Superior temporal gyrus (tissue), 1 donor: ENCODE results near the gene MYO15B.

Experiments used
- DNase-seq: peaks from one replicate; pipeline ENCODE4 v3.0.0-alpha.2; 2016; ENCODE audit errors: extremely low spot score

Gene MYO15B

DNA sequence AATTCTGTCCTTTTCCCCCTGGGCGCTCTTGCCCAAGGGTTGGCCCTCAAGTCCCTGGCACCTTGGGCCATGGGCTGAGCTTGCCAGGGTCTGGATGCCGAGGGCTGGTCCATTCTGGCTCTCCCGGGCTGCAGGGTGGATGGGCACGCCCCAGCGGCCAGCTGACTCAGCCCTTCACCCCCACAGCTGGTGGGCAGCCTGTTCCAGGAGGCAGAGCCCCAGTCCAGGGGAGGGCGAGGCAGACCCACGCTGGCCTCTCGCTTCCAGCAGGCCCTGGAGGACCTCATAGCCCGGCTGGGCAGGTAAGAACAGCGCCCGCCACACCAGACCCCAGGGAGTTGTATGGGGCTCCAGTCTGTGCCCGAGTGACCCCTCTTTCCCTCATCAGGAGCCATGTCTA lies 15.0 kb downstream of the MYO15B start:
- DNase-seq, result no peak

DNA sequence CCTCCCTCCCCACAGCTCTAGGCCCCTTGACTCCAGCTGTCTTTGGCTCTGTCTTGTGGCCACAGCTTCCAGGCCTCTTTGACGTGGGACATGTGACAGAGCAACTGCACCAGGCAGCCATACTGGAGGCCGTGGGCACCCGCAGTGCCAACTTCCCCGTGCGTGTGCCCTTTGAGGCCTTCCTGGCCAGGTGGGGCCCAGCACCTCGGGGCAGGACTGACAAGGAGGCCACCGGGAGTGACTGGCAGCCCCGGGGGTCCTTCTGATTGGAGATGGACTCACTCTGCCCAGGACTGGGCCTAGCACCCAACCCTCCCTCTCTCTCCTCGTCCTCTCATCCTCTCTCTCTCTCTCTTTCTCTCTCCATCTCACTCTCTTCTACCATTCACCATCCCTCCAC lies 15.5 kb downstream of the MYO15B start:
- no peak for DNase-seq

DNA sequence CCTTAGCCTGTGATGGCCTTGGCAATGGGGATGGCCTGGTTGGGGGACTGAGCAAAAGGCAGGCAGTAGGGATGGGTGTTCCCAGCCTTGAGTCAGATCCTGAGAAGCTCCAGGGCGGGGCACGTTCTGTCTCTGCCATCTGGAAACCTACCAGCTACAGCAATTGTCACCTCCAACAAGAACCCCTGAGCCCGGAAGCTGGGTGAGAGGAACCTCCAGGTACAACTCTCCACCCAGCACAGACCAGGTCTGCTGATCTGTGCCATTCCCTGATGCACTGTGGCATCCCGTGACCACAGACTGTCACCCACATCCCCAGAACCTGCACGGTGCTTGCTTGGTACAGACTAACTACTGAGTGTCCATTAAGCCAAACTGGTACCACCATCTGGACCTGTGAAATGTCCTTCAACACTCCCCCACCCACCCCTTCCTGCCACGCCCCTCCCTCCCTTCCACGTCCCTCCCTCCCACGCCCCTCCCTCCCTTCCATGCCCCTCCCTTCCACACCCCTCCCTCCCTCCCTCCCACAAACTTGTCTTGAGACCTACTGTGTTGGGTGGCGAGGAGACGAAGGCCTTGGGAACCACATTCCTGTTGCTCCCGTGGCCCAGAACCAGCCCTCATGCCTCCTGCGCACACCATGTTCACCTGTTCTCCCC lies 16.6 kb downstream of the MYO15B start:
- no peak for DNase-seq

DNA sequence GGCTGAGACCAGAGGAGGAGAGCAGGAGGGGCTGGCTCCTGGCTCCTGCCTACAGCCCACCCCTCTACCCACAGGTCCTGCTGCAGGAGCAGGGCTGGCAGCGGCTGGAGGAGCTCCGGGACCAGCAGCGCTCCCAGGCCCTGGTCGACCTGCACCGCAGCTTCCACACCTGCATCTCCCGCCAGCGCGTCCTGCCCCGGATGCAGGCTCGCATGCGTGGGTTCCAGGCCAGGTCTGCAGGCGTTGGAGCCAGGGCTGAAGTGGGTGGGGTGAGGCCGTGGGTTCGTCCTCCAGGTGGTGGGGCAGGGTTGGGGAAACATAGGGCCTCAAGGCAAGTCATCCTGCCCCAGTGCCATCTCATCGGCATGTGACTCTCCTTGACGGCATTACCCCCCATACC lies 18.2 kb downstream of the MYO15B start:
- no peak for DNase-seq

DNA sequence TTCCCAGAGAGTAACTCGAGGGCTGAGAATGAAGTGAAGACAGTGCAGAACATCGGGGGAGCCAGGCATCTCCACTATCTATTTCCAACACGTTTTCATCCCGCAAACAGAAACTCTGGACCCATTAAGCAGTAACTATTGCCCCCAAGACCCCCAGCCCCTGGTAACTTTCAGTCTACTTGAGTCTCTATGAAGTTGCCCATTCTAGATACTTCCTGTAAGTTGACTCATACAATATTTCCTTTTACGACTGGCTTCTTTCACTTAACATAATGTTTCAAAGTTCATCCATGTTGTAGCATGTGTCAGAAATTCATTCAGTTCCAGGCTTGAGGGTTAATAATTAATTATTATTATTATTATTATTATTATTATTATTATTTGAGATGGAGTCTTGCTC lies 19.5 kb downstream of the MYO15B start:
- no peak for DNase-seq

DNA sequence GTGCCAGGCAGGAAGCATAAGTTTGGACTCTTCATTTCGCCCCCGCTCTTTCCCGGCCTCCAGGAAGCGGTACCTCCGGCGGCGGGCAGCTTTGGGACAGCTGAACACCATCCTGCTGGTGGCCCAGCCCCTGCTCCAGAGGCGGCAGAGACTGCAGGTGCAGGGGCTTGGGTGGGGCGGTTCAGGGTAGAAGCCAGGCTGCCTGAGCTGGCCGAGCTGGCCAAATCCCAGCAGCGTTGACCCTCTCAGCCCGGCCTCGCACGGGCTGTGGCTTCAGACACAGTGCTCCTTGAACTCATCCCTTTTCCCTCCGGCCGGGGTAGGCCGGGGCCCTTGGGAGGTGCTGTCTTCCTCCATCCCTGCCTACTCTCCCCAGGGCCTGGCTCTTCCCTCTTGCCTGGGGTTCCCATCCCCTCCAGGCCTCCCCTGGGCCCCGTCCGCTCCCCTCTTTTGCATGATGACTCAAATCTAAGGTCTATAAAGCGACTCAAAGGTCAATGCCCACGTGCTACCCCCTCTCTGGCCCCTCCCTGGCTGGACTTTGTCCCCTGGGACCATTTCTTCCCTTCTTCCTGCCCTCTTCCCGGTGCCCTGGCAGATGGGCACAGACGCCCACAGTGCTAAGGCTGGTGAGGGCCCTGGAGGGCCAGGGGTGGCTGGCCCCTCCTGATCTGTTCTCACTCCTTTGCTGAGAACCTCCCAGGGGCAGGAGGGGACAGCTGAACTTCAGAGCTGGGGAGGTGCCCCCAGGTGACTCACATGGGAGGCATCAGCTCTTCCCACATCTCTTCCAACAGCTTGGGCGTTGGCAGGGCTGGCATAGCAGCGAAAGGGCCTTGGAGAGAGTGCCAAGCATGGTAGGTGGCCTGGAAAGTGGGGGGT lies 22.7 kb downstream of the MYO15B start:
- DNase-seq, result no peak

DNA sequence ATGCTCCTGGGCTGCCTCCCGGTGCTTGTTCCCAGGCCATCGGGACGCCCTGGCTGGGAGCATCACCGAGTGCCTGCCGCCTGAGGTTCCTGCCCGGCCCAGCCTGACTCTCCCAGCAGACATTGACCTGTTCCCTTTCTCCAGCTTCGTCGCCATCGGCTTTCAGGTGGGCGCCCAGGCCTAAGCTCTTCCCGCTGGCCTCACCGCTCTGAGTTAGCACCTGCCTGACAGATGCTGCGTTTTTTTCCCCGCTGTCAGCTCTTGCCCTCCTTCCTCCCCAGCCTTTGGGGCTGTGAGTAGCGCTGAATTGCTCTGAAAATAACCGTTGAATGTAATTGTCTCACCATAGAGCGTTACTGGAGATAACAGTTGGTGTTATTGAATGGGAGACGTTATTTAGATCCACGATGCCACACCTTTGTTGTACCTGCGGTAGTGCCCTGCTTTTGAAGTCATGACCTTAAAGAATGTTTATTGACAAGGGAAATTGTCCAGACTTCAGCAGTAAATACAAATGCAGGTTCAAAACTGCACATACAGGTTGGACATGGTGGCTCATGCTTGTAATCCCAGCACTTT lies 24.3 kb downstream of the MYO15B start:
- no peak for DNase-seq

DNA sequence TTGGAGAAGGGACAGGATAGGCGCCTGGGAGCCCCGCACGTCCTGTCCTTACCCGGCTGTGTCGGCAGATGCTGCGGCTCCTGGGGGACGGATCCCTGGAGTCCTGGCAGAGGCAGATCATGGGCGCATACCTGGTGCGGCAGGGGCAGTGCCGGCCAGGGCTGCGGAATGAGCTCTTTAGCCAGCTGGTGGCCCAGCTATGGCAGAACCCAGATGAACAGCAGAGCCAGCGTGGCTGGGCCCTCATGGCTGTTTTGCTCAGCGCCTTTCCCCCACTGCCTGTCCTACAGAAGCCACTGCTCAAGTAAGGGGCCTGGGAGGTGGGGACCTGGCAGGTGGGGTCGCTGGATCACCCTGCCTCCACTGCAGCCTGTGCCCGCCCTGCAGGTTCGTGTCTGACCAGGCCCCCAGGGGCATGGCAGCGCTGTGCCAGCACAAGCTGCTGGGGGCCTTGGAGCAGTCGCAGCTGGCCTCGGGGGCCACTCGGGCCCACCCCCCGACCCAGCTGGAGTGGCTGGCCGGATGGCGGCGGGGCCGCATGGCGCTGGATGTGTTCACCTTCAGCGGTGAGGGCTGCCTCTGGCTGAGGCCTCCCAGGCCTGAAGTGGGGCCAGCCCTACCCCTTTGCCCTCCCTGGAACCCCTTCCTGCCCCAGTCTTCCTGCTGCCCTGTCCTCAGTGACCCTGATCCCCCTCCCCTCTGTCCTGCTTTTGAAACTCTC lies 25.5 kb downstream of the MYO15B start:
- no peak for DNase-seq

DNA sequence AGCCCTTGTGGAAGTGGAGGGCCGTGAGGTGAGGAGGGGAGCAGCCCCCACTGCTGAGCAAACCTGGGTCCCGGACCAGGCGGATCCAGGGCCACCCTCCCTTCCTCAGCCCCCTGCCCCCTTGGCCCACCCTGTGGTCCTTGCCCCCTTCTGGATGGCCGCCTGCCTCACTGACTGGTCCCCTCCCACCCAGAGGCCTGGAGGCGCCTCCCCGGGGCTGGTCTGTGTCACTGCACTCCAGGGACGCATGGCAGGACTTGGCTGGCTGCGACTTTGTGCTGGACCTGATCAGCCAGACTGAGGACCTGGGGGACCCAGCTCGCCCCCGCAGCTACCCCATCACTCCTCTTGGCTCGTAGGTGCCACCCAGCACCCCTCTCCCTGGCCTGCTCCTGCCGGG lies 26.4 kb downstream of the MYO15B start:
- no peak for DNase-seq

DNA sequence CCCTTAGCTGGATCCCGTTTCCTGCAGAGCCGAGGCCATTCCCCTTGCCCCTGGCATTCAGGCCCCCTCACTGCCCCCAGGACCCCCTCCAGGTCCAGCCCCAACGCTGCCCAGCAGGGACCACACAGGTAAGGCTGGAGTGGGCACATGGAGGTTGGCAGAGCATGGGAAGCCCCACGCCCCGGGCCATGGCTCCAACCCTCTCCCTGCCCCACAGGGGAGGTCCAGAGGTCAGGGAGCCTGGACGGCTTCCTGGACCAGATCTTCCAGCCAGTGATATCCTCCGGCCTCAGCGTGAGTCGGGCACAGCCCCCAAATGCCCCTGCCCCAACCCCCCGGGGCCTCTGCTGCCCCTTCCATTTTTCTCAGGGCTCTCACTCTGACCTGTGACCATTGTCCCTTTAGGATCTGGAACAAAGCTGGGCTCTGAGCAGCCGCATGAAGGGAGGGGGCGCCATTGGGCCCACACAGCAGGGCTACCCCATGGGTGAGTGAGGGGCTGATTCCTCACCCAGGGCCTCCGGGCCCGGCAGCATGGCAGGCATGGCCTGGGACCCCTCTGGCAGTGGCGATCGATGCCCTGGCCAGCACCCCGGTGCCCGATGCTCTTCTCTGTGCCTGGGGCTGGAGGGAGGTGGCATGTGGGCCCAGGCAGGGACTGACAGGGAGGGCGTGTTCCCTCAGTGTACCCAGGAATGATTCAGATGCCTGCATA lies 27.1 kb downstream of the MYO15B start:
- no peak for DNase-seq

DNA sequence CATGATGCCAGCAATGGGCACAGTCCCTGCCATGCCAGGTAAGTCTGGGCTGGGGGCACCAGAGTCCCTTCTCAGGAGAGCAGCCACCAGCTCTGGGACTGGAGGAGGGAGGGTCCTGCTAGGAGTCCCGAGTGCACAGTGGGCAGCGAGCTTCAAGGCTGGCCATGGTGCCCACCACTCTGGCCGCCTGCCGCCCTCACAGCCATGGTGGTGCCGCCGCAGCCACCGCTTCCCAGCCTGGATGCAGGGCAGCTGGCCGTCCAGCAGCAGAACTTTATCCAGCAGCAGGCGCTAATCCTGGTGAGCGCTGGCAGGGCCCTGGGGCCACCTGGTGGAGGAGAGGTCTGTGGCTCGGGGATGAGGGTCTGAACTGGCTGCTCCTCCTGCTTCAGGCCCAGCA lies 27.7 kb downstream of the MYO15B start:
- DNase-seq, result no peak

DNA sequence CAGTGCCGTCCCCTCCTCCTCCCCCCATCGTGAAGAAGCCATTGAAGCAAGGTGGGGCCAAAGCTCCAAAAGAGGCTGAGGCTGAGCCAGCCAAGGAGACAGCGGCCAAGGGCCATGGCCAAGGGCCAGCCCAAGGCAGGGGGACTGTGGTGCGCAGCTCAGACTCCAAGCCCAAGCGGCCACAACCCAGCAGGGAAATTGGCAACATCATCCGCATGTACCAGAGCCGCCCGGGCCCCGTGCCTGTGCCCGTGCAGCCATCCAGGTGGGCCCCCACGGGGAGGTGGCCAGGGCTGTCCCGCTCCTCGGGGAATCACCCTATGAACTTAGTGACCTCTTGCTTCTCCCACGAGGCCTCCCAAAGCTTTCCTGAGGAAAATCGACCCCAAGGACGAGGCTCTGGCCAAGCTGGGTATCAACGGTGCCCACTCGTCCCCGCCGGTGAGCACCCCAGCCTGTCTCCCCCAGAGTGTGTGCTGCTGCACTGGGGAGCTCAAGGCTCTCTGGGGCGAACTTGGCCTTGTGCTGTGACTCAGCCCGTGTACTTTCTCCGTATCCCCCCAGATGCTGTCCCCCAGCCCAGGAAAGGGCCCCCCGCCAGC lies 29.0 kb downstream of the MYO15B start:
- DNase-seq, result no peak

DNA sequence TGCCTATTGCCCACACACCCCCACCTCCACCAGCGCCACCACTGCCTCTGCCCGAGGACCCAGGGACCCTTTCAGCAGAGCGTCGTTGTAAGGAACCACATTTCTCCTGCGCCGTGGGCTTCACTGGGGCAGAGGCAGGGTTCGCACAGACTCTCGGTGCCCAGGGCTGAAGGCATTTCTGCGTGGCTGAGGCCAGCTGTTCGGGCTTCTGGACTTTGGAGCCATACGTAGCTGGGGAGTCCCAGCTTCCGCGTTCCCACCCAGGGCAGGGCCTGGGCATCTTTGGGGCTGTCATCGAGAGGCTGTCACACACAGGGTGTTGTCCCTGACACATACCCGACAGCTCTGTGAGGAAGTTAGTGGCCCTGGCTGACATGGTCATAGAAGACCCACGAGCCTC lies 29.6 kb downstream of the MYO15B start:
- no peak for DNase-seq

DNA sequence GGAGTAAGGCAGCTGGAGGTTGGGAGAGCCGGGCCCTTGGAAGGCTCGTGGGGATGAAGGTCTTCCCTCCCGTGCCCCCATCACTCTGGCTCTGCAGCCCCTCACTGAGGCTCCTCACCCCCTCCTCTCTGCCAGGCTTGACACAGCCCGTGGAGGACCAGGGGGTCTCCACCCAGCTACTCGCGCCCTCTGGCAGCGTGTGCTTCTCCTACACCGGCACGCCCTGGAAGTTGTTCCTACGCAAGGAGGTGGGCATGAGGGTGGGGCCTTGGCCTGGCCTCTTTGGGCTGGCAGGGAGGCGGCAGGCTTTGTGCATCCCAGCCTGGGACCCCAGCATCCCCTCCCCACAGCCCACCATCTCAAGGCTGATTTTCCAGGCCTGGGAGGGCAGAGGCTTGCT lies 30.1 kb downstream of the MYO15B start:
- no peak for DNase-seq

DNA sequence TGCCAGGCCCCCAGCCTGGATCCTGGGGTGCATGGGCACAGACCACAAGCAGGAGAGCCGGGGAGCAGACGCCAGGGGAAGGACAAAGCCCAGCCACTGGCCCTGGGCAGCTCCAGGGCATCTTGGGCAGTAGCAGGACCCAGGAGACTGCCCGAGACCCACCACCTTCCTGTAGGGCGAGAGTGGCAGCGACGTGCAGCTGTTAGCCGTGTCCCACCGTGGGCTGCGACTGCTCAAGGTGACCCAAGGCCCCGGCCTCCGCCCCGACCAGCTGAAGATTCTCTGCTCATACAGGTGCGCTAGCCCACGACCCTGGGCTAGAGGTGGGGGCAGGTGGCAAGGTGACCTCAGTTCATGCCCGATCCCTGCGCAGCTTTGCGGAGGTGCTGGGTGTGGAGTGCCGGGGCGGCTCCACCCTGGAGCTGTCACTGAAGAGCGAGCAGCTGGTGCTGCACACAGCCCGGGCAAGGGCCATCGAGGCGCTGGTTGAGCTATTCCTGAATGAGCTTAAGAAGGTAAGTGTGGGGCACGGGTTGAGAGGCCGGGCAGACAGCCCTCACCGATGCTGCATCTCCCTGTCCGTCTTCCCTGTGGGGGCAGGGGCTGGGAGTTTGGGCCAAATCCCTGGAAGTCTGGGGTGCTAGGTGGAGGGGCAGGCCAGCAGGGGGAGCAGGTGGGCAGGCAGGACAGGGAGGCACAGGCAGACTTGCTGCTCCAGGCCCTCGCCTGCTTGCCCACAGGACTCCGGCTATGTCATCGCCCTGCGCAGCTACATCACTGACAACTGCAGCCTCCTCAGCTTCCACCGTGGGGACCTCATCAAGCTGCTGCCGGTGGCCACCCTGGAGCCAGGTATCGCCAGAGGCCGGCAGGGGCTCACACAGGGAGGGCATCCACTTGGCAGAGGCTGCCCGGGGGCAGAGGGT lies 32.2 kb downstream of the MYO15B start:
- DNase-seq, result no peak

DNA sequence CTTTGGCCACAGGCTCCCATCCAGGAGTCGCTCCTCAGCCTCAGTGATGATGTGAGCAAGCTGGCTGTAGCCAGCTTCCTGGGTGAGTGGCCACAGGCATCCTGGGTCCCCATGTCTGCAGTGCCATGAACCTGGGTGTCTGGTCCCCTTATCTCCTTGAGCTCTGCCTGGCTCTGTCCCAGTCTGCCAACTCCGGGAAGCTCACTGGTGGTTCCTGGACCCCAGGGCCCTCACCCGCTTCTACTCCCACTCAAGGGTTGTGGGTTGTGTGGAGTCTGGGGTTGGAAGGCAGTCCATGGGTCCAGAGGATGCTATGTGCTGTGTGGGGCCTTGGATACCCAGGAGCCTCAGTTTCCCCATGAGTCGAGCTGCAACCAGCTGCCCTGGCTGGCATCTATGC lies 33.9 kb downstream of the MYO15B start:
- no peak for DNase-seq

DNA sequence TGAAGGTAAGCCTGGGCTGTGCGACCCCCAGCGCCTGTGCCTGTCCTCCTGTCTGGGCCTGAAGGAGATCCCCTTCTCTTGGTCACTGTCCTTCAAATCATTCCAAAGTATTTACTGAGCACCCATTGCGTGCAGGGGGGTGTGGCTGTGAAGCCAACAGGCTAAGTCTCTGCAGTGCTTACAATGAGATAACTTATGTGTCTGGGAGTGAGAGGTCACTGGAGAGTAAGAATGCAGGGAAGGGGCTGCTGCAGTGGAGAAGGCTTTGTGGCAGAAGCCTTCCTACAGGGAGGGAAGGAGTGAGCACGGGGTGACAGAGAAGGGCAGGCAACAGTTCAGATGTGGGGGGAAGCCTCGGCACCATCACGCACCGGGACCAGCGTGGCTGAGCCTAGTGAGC lies 34.5 kb downstream of the MYO15B start:
- no peak for DNase-seq

DNA sequence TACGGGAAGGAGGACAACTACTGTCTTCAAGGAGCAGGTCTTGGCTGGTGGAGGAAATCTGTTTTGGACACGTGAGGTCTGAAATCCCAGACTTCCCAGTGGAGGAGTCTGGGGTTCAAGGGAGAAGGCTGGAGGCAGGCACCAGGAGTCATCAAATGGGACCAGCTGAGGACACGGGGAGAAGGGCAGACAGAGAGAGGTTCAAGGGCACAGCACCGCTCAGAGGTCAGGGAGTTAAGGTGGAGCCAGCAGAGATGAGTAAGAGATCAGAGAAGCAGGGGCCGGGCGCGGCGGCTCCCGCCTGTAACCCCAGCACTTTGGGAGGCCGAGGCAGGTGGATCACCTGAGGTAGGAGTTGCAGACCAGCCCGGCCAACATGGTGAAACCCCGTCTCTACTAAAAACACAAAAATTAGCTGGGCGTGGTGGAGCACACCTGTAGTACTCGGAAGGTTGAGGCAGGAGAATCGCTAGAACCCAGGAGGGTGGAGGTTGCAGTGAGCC lies 35.2 kb downstream of the MYO15B start:
- no peak for DNase-seq

DNA sequence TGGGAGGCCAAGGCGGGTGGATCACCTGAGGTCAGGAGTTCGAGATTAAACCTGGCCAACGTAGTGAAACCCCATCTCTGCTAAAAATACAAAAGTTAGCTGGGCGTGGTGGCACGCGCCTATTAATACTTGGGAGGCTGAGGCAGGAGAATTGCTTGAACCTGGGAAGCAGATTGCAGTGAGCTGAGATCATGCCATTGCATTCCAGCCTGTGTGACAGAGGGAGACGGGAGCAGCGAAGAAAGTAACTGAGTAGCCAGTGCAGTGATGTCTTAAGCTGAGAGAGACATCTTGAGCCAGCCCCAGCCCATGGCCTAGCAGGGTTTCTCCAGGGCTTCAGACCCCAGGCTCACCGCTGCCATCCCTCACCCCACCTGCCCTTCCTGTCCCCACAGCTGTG lies 35.8 kb downstream of the MYO15B start:
- DNase-seq, result no peak

DNA sequence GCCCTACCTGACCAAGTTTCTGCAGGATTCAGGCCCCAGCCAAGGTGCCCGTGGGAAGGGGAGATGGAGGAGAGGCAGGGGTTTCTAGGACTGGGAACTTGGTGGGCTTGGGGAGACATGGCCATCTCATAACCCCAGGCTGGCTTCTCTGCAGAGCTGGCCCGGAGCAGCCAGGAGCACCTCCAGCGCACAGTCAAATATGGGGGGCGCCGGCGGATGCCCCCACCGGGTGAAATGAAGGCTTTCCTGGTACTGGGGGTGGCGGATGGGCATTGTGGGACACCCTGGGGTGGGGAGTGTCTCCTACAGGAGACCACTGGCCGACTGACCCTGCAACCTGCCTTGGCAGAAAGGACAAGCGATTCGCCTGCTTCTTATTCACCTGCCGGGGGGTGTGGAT lies 36.4 kb downstream of the MYO15B start:
- no peak for DNase-seq
